ENCODE data around the gene BCS1L. TPM values are rescaled to one million over a fixed set of nuclear protein-coding genes. Genes with fewer than 3 reads are reported as not detected.
A peak's percentile ranks its signal among the peaks of the same experiment; 100 is the strongest.
"Not testable (repeated sequence)": the region's sequence is repeated elsewhere in the genome, so short reads cannot be mapped to it uniquely, and the experiment has no call there.

Gene BCS1L
- total RNA-seq, 1 donor from 2014 or later = 40.2 TPM

DNA sequence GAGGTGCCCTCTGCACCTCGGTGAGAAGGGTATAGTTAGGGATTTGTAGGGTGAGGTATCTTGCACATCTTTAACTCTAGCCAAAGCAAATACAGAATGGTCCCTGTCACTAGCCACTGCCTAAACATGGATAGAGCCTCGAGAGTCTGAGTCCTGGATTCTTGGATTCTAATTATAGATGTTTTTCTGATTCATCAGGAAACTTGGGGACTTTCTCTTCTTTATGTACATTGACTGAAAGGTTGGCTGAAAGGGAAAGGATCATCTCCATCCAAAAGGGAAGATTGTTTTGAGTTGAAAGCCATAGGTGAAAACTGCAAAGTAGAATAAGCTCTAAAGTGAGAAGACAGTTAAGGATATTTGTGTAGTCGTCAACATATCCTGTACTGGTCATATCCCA, 20.6 kb downstream of the BCS1L start:
- no peaks in the 10 kb centered on the region for H3K4me1 ChIP-seq (ENCODE audit: control insufficient read depth in 3 of 3, insufficient read depth in 3 of 3, low read length in 3 of 3)
- H3K27ac ChIP-seq (ENCODE audit: low read depth, low read length) = no peak overlapping the region
- H3K36me3 ChIP-seq (ENCODE audit: control insufficient read depth in 3 of 3, insufficient read depth in 3 of 3, low read length in 3 of 3) = peaks cover 14 to 29% (median 19%) of the 10 kb centered on the region in 3 donors
- no peak overlapping the region for H3K4me3 ChIP-seq (ENCODE audit: low read length in 3 of 3)
- H3K27me3 ChIP-seq (ENCODE audit: control insufficient read depth in 3 of 3, insufficient read depth in 3 of 3, low read length in 3 of 3) = no peaks in the 10 kb centered on the region
- no peak overlapping the region for H3K9ac ChIP-seq (ENCODE audit: low read depth in 1 of 3, low read length in 3 of 3)
- no peaks in the 10 kb centered on the region for H3K9me3 ChIP-seq (ENCODE audit: control insufficient read depth in 3 of 3, low read length in 3 of 3)

DNA sequence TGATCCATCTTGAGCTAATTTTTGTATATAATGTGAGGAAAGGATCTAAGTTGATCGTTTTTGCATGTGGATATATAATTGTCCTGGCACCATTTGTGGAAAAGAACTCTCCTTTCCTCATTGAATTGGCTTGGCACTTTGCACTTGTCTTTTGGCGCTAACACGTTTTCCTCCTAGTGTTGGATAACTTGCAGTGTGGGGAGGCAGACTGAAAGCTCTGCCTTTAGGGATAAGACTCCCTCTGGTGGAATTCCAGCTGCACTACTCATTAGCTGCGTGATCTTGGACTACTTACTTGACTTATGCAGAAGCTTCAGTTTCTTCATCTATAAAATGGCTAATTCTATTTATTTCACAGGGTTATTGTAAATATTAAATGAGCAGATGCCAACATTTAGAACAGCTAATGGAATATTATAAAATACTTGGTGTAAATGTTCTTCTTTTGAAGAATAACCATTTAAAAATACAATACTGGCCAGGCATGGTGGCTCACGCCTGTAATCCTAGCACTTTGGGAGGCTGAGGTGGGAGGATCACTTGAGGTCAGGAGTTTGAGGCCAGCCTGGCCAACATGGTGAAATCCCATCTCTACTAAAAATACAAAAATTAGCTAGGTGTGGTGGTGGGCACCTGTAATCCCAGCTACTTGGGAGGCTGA, 28.0 kb downstream of the BCS1L start:
- H3K4me1 ChIP-seq (ENCODE audit: control insufficient read depth in 3 of 3, insufficient read depth in 3 of 3, low read length in 3 of 3); H3K27ac ChIP-seq (ENCODE audit: low read depth, low read length); H3K4me3 ChIP-seq (ENCODE audit: low read length in 3 of 3); H3K9ac ChIP-seq (ENCODE audit: low read depth in 1 of 3, low read length in 3 of 3); H3K9me3 ChIP-seq (ENCODE audit: control insufficient read depth in 3 of 3, low read length in 3 of 3); H3K27me3 ChIP-seq (ENCODE audit: control insufficient read depth in 3 of 3, insufficient read depth in 3 of 3, low read length in 3 of 3): not testable (repeated sequence)
- H3K36me3 ChIP-seq (ENCODE audit: control insufficient read depth in 3 of 3, insufficient read depth in 3 of 3, low read length in 3 of 3) = peaks cover 13 to 25% (median 17%) of the 10 kb centered on the region in 3 donors

GRCh38 chr2:218691234-218691633, 31.8 kb downstream of the BCS1L start:
- no peak overlapping the region for H3K9ac ChIP-seq (ENCODE audit: low read depth in 1 of 3, low read length in 3 of 3)
- peaks cover 2 to 4% (median 3%) of the 10 kb centered on the region in 3 donors for H3K4me1 ChIP-seq (ENCODE audit: control insufficient read depth in 3 of 3, insufficient read depth in 3 of 3, low read length in 3 of 3)
- no peaks in the 10 kb centered on the region for H3K27me3 ChIP-seq (ENCODE audit: control insufficient read depth in 3 of 3, insufficient read depth in 3 of 3, low read length in 3 of 3)
- H3K9me3 ChIP-seq (ENCODE audit: control insufficient read depth in 3 of 3, low read length in 3 of 3) = no peaks in the 10 kb centered on the region
- H3K36me3 ChIP-seq (ENCODE audit: control insufficient read depth in 3 of 3, insufficient read depth in 3 of 3, low read length in 3 of 3) = peaks cover 28 to 38% (median 29%) of the 10 kb centered on the region in 3 donors
- no peak overlapping the region for H3K27ac ChIP-seq (ENCODE audit: low read depth, low read length)
- H3K4me3 ChIP-seq (ENCODE audit: low read length in 3 of 3) = no peak overlapping the region

GRCh38 chr2:218694405-218695145, 35.1 kb downstream of the BCS1L start:
- Histone ChIP-seq H3K4me1 (ENCODE audit: control insufficient read depth in 3 of 3, insufficient read depth in 3 of 3, low read length in 3 of 3) (peaks cover 0 to 5% (median 2%) of the 10 kb centered on the region in 3 donors), H3K36me3 (ENCODE audit: control insufficient read depth in 3 of 3, insufficient read depth in 3 of 3, low read length in 3 of 3) (peaks cover 31 to 52% (median 49%) of the 10 kb centered on the region in 3 donors), H3K9ac (ENCODE audit: low read depth in 1 of 3, low read length in 3 of 3) (no peak overlapping the region), H3K9me3 (ENCODE audit: control insufficient read depth in 3 of 3, low read length in 3 of 3) (no peaks in the 10 kb centered on the region), H3K27ac (ENCODE audit: low read depth, low read length) (no peak overlapping the region), H3K4me3 (ENCODE audit: low read length in 3 of 3) (no peak overlapping the region), H3K27me3 (ENCODE audit: control insufficient read depth in 3 of 3, insufficient read depth in 3 of 3, low read length in 3 of 3) (no peaks in the 10 kb centered on the region)

GRCh38 chr2:218698885-218699284, 39.4 kb downstream of the BCS1L start:
- no peaks in the 10 kb centered on the region for H3K9me3 ChIP-seq (ENCODE audit: control insufficient read depth in 3 of 3, low read length in 3 of 3)
- peaks cover 0 to 5% (median 0%) of the 10 kb centered on the region in 3 donors for H3K4me1 ChIP-seq (ENCODE audit: control insufficient read depth in 3 of 3, insufficient read depth in 3 of 3, low read length in 3 of 3)
- no peak overlapping the region for H3K27ac ChIP-seq (ENCODE audit: low read depth, low read length)
- no peaks in the 10 kb centered on the region for H3K27me3 ChIP-seq (ENCODE audit: control insufficient read depth in 3 of 3, insufficient read depth in 3 of 3, low read length in 3 of 3)
- no peak overlapping the region for H3K4me3 ChIP-seq (ENCODE audit: low read length in 3 of 3)
- H3K36me3 ChIP-seq (ENCODE audit: control insufficient read depth in 3 of 3, insufficient read depth in 3 of 3, low read length in 3 of 3) = peaks cover 12 to 27% (median 26%) of the 10 kb centered on the region in 3 donors
- no peak overlapping the region for H3K9ac ChIP-seq (ENCODE audit: low read depth in 1 of 3, low read length in 3 of 3)

DNA sequence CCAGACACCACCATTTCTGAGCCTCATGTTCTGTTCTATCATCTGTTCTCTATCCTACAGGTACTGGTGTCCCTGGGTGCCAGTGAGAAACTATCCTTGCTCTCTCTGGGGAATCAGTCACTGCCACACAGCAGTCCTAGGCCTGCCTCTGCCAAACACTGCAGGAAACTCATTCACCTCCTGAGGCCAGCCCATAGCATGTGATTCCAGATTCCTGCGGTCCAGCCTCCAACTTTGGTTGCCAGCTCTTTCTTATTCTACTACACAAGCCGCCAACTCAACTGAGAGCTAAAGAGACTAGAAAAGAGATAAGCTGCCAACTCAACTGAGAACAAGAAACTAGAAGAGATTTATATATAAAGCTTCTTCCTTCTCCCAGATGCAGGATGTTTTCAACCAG, 42.3 kb downstream of the BCS1L start:
- H3K9me3 ChIP-seq (ENCODE audit: control insufficient read depth in 3 of 3, low read length in 3 of 3) = no peaks in the 10 kb centered on the region
- H3K4me3 ChIP-seq (ENCODE audit: low read length in 3 of 3) = no peak overlapping the region
- H3K27ac ChIP-seq (ENCODE audit: low read depth, low read length) = no peak overlapping the region
- H3K36me3 ChIP-seq (ENCODE audit: control insufficient read depth in 3 of 3, insufficient read depth in 3 of 3, low read length in 3 of 3) = peaks cover 6 to 16% (median 15%) of the 10 kb centered on the region in 3 donors
- H3K27me3 ChIP-seq (ENCODE audit: control insufficient read depth in 3 of 3, insufficient read depth in 3 of 3, low read length in 3 of 3) = no peaks in the 10 kb centered on the region
- H3K9ac ChIP-seq (ENCODE audit: low read depth in 1 of 3, low read length in 3 of 3) = no peak overlapping the region
- H3K4me1 ChIP-seq (ENCODE audit: control insufficient read depth in 3 of 3, insufficient read depth in 3 of 3, low read length in 3 of 3) = peaks cover 0 to 5% (median 0%) of the 10 kb centered on the region in 3 donors

GRCh38 chr2:218703341-218703740, 43.9 kb downstream of the BCS1L start:
- Histone ChIP-seq H3K27ac (ENCODE audit: low read depth, low read length) (no peak overlapping the region), H3K4me1 (ENCODE audit: control insufficient read depth in 3 of 3, insufficient read depth in 3 of 3, low read length in 3 of 3) (peaks cover 0 to 5% (median 0%) of the 10 kb centered on the region in 3 donors), H3K4me3 (ENCODE audit: low read length in 3 of 3) (no peak overlapping the region), H3K36me3 (ENCODE audit: control insufficient read depth in 3 of 3, insufficient read depth in 3 of 3, low read length in 3 of 3) (peaks cover 6 to 9% (median 9%) of the 10 kb centered on the region in 3 donors), H3K27me3 (ENCODE audit: control insufficient read depth in 3 of 3, insufficient read depth in 3 of 3, low read length in 3 of 3) (no peaks in the 10 kb centered on the region), H3K9me3 (ENCODE audit: control insufficient read depth in 3 of 3, low read length in 3 of 3) (no peaks in the 10 kb centered on the region), H3K9ac (ENCODE audit: low read depth in 1 of 3, low read length in 3 of 3) (no peak overlapping the region)

- no peaks in the 10 kb centered on the region for H3K36me3 ChIP-seq (ENCODE audit: control insufficient read depth in 3 of 3, insufficient read depth in 3 of 3, low read length in 3 of 3)
Measured at GRCh38 chr2:218708086-218708485, 48.6 kb downstream of the BCS1L start.

GRCh38 chr2:218709908-218710307, 50.4 kb downstream of the BCS1L start:
- H3K27me3 ChIP-seq (ENCODE audit: control insufficient read depth in 3 of 3, insufficient read depth in 3 of 3, low read length in 3 of 3) = no peaks in the 10 kb centered on the region
- no peaks in the 10 kb centered on the region for H3K9me3 ChIP-seq (ENCODE audit: control insufficient read depth in 3 of 3, low read length in 3 of 3)
- H3K27ac ChIP-seq (ENCODE audit: low read depth, low read length) = no peak overlapping the region
- no peak overlapping the region for H3K9ac ChIP-seq (ENCODE audit: low read depth in 1 of 3, low read length in 3 of 3)
- H3K36me3 ChIP-seq (ENCODE audit: control insufficient read depth in 3 of 3, insufficient read depth in 3 of 3, low read length in 3 of 3) = no peaks in the 10 kb centered on the region
- H3K4me1 ChIP-seq (ENCODE audit: control insufficient read depth in 3 of 3, insufficient read depth in 3 of 3, low read length in 3 of 3) = peaks cover 5 to 13% (median 9%) of the 10 kb centered on the region in 3 donors
- peak overlapping the region in 2 of 3 donors; percentile 70 to 80 for H3K4me3 ChIP-seq (ENCODE audit: low read length in 3 of 3)

More at GRCh38 chr2:218708086-218708485, 48.6 kb downstream of the BCS1L start:
- Histone ChIP-seq H3K9ac (ENCODE audit: low read depth in 1 of 3, low read length in 3 of 3) (no peak overlapping the region), H3K4me3 (ENCODE audit: low read length in 3 of 3) (no peak overlapping the region), H3K4me1 (ENCODE audit: control insufficient read depth in 3 of 3, insufficient read depth in 3 of 3, low read length in 3 of 3) (peaks cover 5 to 13% (median 9%) of the 10 kb centered on the region in 3 donors), H3K27me3 (ENCODE audit: control insufficient read depth in 3 of 3, insufficient read depth in 3 of 3, low read length in 3 of 3) (no peaks in the 10 kb centered on the region), H3K9me3 (ENCODE audit: control insufficient read depth in 3 of 3, low read length in 3 of 3) (no peaks in the 10 kb centered on the region), H3K27ac (ENCODE audit: low read depth, low read length) (no peak overlapping the region)

DNA sequence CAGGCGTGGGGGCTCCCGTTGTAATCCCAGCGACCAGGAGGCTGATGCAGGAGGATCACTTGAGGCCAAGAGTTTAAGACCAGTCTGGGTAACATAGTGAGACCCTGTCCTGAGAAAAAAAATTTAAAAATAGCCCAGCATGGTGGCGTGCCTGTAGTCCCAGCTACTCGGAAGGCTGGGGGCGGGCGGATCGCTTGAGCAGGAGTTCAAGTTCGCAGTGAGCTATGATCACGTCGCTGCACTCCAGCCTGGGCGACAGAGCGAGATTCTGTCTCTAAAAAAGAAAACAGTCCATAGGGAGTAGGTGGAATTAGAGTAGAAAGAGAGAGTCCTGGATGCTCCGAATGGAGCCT, 50.8 kb downstream of the BCS1L start:
- Histone ChIP-seq H3K9me3 (ENCODE audit: control insufficient read depth in 3 of 3, low read length in 3 of 3) (no peaks in the 10 kb centered on the region), H3K36me3 (ENCODE audit: control insufficient read depth in 3 of 3, insufficient read depth in 3 of 3, low read length in 3 of 3) (no peaks in the 10 kb centered on the region), H3K27ac (ENCODE audit: low read depth, low read length) (no peak overlapping the region), H3K4me1 (ENCODE audit: control insufficient read depth in 3 of 3, insufficient read depth in 3 of 3, low read length in 3 of 3) (peaks cover 5 to 13% (median 9%) of the 10 kb centered on the region in 3 donors), H3K4me3 (ENCODE audit: low read length in 3 of 3) (peak overlapping the region; percentile 65 to 80 (median 70)), H3K27me3 (ENCODE audit: control insufficient read depth in 3 of 3, insufficient read depth in 3 of 3, low read length in 3 of 3) (no peaks in the 10 kb centered on the region), H3K9ac (ENCODE audit: low read depth in 1 of 3, low read length in 3 of 3) (peak overlapping the region in 1 of 3 donors; percentile 69)

Data from skeletal muscle tissue (tissue), 4 donors.